ENCODE measurements around the gene MGAT1.
"Not testable (repeated sequence)": the region's sequence is repeated elsewhere in the genome, so short reads cannot be mapped to it uniquely, and the experiment has no call there.

Gene MGAT1

GRCh38 chr5:180785121-180785781 lies 17.4 kb downstream of the MGAT1 start:
- DNase-seq (ENCODE audit: low spot score): no peak

DNA sequence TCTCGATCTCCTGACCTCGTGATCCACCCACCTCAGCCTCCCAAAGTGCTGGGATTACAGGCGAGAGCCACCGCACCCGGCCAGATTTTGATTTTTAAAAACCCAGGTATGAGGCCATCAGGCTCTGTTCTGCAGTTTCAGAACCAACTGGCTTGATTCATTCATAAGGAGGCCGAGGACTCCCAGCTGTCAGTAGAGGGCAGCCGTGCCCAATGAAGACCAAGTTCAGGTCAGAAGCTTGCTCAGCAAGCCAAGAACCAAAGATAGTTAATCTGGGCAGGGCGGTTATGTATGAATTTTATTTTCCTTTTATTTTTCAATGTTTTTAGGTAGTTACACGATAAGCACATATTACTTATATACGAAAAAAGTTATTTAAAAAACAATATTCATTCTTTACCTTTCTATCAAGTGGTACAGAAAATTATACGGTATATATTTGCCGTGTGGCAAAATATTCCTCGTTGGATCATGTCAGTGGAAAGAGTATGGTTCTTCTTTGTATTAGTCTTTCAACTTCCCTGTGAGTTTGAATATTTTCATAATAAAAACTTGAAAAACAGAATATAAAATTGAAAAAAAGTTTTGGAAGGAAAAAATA lies 18.0 kb downstream of the MGAT1 start:
- DNase-seq (ENCODE audit: low spot score): peak; percentile 70

GRCh38 chr5:180783340-180784052 lies 19.1 kb downstream of the MGAT1 start:
- no peak for DNase-seq (ENCODE audit: low spot score)

DNA sequence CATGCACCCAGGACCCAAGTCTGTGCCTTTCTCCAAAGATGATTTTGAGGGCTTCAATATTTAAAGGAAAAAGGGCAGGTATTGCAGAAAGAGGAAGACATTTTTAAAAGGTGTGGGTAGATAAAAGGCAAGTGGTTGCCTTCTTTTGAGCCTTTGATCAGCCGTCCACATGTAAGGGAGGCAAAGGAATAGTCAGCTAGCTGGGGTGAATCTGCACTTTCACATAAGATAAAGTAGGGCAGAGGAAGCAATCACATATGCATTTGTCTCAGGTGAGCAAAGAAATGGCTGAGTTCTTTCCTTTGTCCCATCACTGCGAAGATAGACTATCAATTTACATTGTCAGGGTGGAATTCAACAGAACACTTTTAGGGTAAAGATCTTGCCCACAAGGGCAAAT lies 19.9 kb downstream of the MGAT1 start:
- no peak for DNase-seq (ENCODE audit: low spot score)

DNA sequence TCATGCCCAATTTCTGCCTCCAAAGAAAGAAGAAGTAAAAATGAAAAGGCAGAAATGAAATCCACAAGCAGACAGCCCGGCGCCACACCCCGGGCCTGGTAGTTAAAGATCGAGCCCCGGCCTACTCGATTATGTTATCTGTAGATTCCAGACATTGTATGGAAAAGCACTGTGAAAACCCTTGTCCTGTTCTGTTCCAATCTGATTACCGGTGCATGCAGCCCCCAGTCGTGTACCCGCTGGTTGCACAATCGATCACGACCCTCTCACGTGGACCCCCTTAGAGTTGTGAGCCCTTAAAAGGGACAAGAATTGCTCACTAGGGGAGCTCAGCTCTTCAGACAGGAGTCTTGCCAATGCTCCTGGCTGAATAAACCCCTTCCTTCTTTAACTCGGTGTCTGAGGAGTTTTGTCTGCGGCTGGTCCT lies 20.7 kb downstream of the MGAT1 start:
- DNase-seq (ENCODE audit: low spot score): not testable (repeated sequence)

- no peak for DNase-seq (ENCODE audit: low spot score)
These were observed 22.5 kb downstream of the MGAT1 start for GRCh38 chr5:180779985-180780610.

DNA sequence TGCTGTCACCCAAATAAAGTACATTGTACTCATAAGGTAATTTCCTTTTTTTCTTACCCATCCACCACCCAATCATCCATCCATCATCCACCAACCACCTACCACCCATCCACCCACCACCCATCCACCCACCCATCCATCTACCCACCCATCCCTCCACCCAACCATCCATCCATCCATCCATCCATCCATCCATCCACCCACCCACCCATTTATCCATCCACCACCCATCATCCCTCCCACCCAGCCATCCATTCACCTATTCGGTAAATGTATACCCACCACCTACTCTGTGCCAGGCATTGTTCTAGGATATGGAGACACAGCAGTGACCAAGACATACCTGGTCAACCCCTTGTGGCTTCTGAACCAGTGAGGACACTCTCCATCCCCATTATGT lies 25.1 kb downstream of the MGAT1 start:
- no peak for DNase-seq (ENCODE audit: low spot score)

DNA sequence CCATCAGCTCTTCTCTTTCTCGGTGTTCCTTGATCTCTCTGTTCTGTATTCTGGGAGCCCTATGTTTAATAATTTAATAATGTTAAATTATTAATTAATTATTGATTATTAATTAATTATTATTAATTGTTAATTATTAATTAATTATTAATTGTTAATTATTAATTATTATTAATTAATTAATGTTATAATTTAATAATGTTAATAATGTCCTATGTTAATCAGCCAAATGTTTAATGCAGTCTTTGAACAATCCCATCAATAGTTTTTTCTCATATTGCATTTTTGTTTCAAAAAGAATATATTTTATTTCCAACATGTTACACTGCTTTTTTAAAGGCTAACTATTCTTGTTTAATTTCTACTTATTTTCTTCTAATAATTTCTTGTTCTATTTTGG lies 26.2 kb downstream of the MGAT1 start:
- DNase-seq (ENCODE audit: low spot score): no peak

GRCh38 chr5:180775624-180776023 lies 27.0 kb downstream of the MGAT1 start:
- no peak for DNase-seq (ENCODE audit: low spot score)

GRCh38 chr5:180771839-180772238 lies 30.8 kb downstream of the MGAT1 start:
- no peak for DNase-seq (ENCODE audit: low spot score)

DNA sequence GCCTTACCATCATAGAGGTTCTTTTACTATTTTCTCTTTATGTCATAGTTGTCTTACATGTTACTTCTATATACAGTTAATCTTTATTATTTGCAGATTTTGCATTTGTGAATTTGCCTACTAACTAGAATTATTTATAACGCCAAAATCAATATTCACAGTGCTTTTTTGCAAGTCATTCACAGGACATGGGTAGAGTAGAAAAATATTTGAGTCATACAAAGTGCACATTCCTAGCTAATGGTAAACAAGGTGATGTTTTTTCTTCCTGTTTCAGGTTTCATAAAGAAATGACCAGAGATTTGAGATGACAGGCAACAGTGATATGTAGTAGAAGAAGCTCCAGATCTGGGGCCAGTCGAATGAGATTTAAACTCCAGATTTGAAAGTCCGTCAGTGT lies 32.8 kb downstream of the MGAT1 start:
- DNase-seq (ENCODE audit: low spot score): no peak

DNA sequence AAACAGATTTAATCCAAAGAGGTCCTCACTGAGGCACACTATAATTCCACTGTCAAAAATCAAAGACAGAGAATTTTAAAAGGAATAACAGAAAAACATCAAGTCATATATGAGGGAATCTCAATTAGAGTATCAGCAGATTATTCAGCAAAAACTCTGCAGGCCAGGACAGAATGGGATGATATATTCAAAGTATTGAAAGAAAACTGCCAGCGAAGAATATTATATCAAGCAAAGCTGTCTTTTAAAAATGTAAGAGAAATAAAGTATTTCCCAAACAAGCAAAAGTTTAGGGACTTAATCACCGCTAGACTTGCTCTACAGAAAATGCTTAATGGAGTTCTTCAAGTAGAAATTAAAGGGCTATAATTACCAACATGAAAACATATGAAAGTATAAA lies 47.0 kb downstream of the MGAT1 start:
- DNase-seq (ENCODE audit: low spot score): no peak

DNA sequence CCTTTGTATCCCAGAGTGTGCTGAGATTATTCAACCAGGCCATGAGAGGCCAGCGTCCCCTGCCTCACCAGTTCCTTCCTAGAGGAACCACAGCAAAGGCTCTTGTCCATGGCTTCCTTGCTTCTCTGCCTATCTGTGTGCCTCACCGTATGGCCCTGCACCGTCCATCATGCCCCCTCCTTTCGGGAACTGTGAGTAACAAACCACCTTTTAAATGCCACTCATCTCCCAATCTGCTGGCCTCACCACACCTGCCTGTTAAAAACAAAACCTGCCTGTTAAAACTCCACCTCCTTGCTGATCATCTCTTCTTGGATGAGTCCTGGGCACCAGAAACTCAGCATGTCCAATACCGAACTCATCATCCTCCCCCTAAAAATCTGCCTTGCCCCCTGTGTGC lies 58.4 kb downstream of the MGAT1 start:
- DNase-seq (ENCODE audit: low spot score): no peak

GRCh38 chr5:180742727-180743126 lies 59.9 kb downstream of the MGAT1 start:
- no peak for DNase-seq (ENCODE audit: low spot score)

- DNase-seq (ENCODE audit: low spot score): not testable (repeated sequence)
These were observed 61.7 kb downstream of the MGAT1 start for GRCh38 chr5:180740953-180741352.

- DNase-seq (ENCODE audit: low spot score): no peak
These were observed 62.6 kb downstream of the MGAT1 start, which contains the start of gene OR2Y1 for GRCh38 chr5:180739958-180740357. Gene OR2Y1 (minus strand): TSS chr5:180740058. CDS start chr5:180740058, 0 bp downstream.

DNA sequence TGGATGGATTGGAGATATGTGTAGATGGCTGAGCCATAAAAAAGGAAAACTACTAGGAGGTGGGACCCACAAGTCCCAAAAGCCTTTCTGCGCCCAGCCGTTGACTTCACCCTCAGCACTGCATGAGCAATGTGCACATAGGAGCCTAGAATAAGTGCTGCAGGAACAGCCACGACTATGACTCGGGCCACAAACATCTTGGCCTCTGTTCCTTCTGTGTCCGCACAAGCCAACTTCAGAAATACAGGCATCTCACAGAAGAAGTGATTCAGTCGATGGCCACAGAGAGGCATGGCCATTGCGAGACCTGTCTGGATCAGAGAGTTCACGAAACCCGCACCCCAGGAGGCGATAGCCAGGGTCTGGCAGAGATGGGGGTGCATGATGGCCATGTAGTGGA lies 63.3 kb downstream of the MGAT1 start:
- no peak for DNase-seq (ENCODE audit: low spot score)

GRCh38 chr5:180736536-180736935 lies 66.1 kb downstream of the MGAT1 start:
- no peak for DNase-seq (ENCODE audit: low spot score)
